ENCODE data around the gene MMS22L. TPM values are rescaled to one million over a fixed set of nuclear protein-coding genes. Genes with fewer than 3 reads are reported as not detected.

MMS22L gene
- total RNA-seq, 2 experiments from 2014 or later, result 34.1 to 34.7 TPM

DNA sequence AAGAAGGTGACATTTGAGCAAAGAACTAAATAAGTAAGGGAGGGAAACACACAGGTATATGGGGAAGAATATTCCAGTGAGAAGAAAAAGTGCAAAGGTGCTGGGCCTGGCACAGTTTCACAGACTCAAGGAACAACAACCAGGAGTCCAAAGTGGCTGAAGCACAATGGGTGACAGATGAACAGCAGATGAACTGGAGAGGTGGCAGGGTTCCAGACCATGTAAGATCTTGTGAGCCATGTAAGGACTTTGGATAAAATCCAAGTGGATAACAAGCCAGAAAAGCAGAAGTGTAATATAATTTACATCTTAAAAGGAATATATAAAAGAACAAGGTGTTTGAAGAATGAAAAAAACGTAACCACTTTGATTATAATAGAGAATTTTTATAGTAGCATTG is 87.9 kb downstream of the MMS22L start:
- POLR2A ChIA-PET, result no interaction called here
- H3K36me3 Mint-ChIP-seq (ENCODE audit: low read depth), result peaks cover 12% of the 10 kb centered on the region
- no peak overlapping the region for H3K4me3 Mint-ChIP-seq
- no peak for ATAC-seq
- CTCF ChIA-PET, result no interaction called here
- DNase-seq, result no peak
- H3K9me3 Mint-ChIP-seq, result no peaks in the 10 kb centered on the region
- no peaks in the 10 kb centered on the region for H3K4me1 Mint-ChIP-seq (ENCODE audit: low read depth)
- TF ChIP-seq, protein P1, sequence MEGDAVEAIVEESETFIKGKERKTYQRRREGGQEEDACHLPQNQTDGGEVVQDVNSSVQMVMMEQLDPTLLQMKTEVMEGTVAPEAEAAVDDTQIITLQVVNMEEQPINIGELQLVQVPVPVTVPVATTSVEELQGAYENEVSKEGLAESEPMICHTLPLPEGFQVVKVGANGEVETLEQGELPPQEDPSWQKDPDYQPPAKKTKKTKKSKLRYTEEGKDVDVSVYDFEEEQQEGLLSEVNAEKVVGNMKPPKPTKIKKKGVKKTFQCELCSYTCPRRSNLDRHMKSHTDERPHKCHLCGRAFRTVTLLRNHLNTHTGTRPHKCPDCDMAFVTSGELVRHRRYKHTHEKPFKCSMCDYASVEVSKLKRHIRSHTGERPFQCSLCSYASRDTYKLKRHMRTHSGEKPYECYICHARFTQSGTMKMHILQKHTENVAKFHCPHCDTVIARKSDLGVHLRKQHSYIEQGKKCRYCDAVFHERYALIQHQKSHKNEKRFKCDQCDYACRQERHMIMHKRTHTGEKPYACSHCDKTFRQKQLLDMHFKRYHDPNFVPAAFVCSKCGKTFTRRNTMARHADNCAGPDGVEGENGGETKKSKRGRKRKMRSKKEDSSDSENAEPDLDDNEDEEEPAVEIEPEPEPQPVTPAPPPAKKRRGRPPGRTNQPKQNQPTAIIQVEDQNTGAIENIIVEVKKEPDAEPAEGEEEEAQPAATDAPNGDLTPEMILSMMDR (IDR thresholded peaks at IDR 0.05), result no peak
- H3K27me3 Mint-ChIP-seq, result no peaks in the 10 kb centered on the region
- H3K27ac Mint-ChIP-seq, result no peak overlapping the region
- intact Hi-C loops (cut with micrococcal nuclease), result no loop called here

DNA sequence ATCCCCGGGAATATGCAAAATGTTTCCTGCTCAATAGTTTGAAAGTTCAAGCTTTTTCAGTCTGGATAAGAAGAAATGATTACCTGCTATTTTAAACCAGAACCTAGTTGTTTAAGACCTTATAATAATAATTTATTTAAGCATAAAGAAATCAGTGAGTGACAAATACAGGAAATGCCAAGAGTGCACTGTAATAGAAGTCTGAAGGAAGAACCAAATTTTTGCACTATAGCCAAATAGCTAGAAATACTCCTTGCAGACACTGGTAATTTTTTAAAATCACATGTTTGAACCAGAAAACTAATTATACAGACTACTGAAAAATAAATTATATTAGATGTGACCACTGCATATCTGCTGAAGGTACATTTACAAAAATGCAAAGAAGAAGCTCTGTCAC is 93.2 kb downstream of the MMS22L start:
- DNase-seq, result no peak
- no peaks in the 10 kb centered on the region for H3K27me3 Mint-ChIP-seq
- POLR2A ChIA-PET, result no interaction called here
- ATAC-seq, result no peak
- peaks cover 5% of the 10 kb centered on the region for H3K36me3 Mint-ChIP-seq (ENCODE audit: low read depth)
- TF ChIP-seq, protein P1 (IDR thresholded peaks at IDR 0.05), result no peak
- no peak overlapping the region for H3K4me3 Mint-ChIP-seq
- no peak overlapping the region for H3K27ac Mint-ChIP-seq
- CTCF ChIA-PET, result interaction anchor here (1.4 to 1.9 kb wide), 2 partner anchors 10 to 205 kb away, joined by 3 to 5 read pairs; no protein-coding TSS in a partner anchor
- no peaks in the 10 kb centered on the region for H3K4me1 Mint-ChIP-seq (ENCODE audit: low read depth)
- intact Hi-C loops (cut with micrococcal nuclease), result loop anchor here (5.0 kb wide), 1 partner anchor 122 kb away; no protein-coding TSS in a partner anchor
- no peaks in the 10 kb centered on the region for H3K9me3 Mint-ChIP-seq

DNA sequence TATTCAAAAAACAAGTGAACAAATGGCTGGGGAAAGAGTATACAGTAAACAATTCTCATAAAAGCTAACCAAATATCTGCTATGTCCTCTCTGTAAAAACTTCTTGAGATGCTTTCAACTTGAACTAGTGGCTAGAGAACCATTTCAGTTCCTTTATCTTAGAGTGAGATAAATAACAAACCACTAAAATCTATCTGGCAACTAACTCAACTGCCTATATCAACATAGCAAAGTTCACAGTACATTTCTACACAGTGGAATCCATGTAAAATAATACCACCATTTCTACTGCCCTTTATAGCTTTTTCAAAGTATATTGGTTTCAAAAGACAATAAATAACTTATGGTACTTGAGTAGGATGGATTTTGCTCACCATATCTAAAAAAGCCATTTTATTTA is 95.1 kb downstream of the MMS22L start:
- peaks cover 2% of the 10 kb centered on the region for H3K36me3 Mint-ChIP-seq (ENCODE audit: low read depth)
- H3K9me3 Mint-ChIP-seq, result no peaks in the 10 kb centered on the region
- POLR2A ChIA-PET, result no interaction called here
- no peak overlapping the region for H3K27ac Mint-ChIP-seq
- no peak overlapping the region for H3K4me3 Mint-ChIP-seq
- TF ChIP-seq, protein P1 (IDR thresholded peaks at IDR 0.05), result no peak
- DNase-seq (no peak), ATAC-seq (no peak)
- intact Hi-C loops (cut with micrococcal nuclease), result loop anchor here (2.0 to 5.0 kb wide), 2 partner anchors 121 to 207 kb away; no protein-coding TSS in a partner anchor
- no peaks in the 10 kb centered on the region for H3K27me3 Mint-ChIP-seq
- H3K4me1 Mint-ChIP-seq (ENCODE audit: low read depth), result no peaks in the 10 kb centered on the region
- CTCF ChIA-PET, result no interaction called here

DNA sequence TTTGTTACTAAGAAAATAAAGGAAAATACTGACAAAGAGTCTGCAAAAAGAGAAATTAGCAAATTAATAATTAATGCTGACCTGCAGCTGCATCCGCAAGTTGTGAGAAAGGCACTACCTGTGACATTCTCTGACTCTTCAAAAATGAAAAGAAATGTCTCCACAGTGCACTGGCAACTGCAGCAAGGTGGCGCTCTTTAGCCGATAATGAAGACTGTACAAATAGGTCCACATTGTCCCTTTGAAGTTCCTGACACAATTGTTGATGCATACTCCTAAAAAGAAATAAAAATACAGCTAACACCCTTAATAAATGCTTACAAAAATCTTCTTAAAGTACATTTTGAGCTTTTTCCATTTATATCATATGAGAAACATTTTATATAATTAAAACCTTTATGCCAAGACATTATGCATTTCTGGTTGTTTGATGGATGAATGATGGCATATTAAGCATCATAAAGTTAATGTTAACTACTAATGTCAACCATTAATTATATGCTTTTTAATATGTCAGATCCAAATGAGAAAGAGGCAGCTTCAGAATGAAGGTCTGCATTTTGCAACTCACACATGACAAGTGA is 96.5 kb downstream of the MMS22L start:
- peaks cover 2% of the 10 kb centered on the region for H3K36me3 Mint-ChIP-seq (ENCODE audit: low read depth)
- TF ChIP-seq, protein P1 (IDR thresholded peaks at IDR 0.05), result peak; percentile 91
- no peak overlapping the region for H3K27ac Mint-ChIP-seq
- no peaks in the 10 kb centered on the region for H3K27me3 Mint-ChIP-seq
- DNase-seq (peak; percentile 82), ATAC-seq (peak; percentile 68)
- POLR2A ChIA-PET, result interaction anchor here (0.6 kb wide), 1 partner anchor 121 kb away, joined by 3 read pairs; no protein-coding TSS in a partner anchor
- CTCF ChIA-PET, result interaction anchor here (0.7 to 3.2 kb wide), 28 partner anchors 9 to 216 kb away, joined by 3 to 31 read pairs (median 5); no protein-coding TSS in a partner anchor
- H3K4me1 Mint-ChIP-seq (ENCODE audit: low read depth), result no peaks in the 10 kb centered on the region
- intact Hi-C loops (cut with micrococcal nuclease), result loop anchor here (2.0 to 5.0 kb wide), 2 partner anchors 119 to 208 kb away; no protein-coding TSS in a partner anchor
- no peaks in the 10 kb centered on the region for H3K9me3 Mint-ChIP-seq
- no peak overlapping the region for H3K4me3 Mint-ChIP-seq

DNA sequence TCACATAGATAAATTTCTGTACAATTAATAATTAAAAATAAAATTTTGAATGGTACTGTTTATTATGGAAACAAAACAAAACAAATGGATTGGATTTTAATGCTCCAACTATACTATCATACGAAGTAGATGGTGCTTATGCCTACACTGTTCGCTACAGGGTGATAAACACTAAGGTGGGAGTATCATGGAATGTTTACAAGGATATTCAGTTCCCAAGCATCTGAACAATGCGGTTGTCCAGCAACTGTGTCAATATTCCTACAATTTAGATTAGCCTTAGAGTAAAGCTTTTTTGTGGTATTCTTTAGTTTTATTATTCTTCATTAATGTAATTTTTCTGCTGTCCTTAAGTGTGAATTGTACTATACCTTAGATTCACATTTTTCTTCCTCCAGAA is 105.1 kb downstream of the MMS22L start:
- DNase-seq (no peak), ATAC-seq (no peak)
- H3K27ac Mint-ChIP-seq, result no peak overlapping the region
- H3K4me3 Mint-ChIP-seq, result no peak overlapping the region
- TF ChIP-seq, protein P1 (IDR thresholded peaks at IDR 0.05), result no peak
- H3K36me3 Mint-ChIP-seq (ENCODE audit: low read depth), result peaks cover 23% of the 10 kb centered on the region
- no peaks in the 10 kb centered on the region for H3K27me3 Mint-ChIP-seq
- ChIA-PET CTCF (interaction anchor here (1.7 kb wide), 1 partner anchor 8 kb away, joined by 10 read pairs; no protein-coding TSS in a partner anchor), POLR2A (no interaction called here)
- no peaks in the 10 kb centered on the region for H3K4me1 Mint-ChIP-seq (ENCODE audit: low read depth)
- H3K9me3 Mint-ChIP-seq, result no peaks in the 10 kb centered on the region
- intact Hi-C loops (cut with micrococcal nuclease), result no loop called here

Measured in activated CD8-positive, alpha-beta T cell treated with anti-CD3 and anti-CD28 coated beads for 36 hours (primary cell).